ENCODE data around the gene BOLA2B.

- TF ChIP-seq CTCF (IDR thresholded peaks at IDR 0.05) (no peak), POLR2A (IDR thresholded peaks at IDR 0.05) (no peak)
Observed at GRCh38 chr16:30166202-30166902, 27.1 kb downstream of the BOLA2B start.

Measured in heart left ventricle (tissue), 13 donors.